Epidermal melanocyte (primary cell): Measurements from ENCODE around the gene ADPRH.

ENCODE experiments used
- DNase-seq: peaks from one replicate; pipeline ENCODE4 v3.0.0; 2011; ENCODE audit warnings: low spot score; ENCODE audit not compliant: insufficient read length

The ADPRH gene

DNA sequence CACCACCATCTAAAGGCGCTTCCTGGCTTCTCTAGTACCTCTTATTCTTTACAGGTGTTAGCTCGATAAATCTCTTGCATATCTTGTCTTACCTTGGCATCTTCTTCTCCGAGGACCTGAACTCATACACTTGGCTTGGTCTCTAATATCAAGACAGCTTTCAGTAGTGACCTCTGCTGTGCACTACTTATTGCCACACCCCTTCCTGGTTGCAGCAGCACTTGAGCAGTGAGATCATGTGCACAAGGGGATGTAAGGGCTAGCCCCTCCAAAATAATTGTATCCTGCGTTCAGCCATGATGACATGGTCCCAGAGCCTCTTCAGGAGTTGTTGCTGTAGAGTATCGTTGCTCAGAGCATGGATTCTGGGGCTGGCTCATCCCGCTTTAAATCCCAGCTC is 17.1 kb downstream of the ADPRH start:
- no peak for DNase-seq

DNA sequence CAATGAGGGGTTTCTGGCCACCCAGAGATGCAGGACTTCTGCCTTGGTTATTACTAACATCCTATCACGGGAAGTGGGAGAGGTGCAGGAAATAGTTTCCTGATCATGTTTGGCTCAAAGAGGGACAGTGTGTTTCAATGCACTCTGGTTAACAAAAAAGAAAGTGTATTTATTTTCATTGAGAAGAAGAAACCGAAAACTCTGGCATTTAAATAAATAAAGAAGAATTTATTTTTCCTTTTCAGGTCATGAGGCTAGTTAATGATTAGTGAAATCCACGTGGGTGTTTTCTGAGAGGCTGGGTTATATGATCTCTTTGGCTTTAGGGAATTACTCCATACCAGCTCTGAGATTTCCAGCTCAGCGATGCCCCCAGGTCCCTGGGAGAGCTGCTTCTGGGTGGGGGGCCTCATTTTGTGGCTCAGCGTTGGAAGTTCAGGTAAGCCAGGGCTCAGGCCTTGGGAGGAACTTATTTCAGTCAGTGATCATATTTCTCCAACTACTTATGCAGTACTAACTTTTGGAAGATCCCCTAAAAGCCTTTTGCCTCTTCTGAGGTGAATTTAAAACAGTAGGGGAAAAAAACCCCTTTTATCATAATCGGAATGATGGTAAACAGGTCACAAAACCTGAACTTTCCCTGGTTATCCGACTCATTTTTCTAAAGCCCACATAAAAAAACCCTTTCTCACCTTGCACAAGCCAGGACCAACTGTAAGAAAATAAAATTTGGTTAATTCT is 18.4 kb downstream of the ADPRH start, which contains the start of gene PLA1A:
Gene PLA1A (plus strand): TSS at position 338 of the 741 bp plus-strand sequence. CDS start 29 bp downstream, at position 367.
- no peak for DNase-seq

DNA sequence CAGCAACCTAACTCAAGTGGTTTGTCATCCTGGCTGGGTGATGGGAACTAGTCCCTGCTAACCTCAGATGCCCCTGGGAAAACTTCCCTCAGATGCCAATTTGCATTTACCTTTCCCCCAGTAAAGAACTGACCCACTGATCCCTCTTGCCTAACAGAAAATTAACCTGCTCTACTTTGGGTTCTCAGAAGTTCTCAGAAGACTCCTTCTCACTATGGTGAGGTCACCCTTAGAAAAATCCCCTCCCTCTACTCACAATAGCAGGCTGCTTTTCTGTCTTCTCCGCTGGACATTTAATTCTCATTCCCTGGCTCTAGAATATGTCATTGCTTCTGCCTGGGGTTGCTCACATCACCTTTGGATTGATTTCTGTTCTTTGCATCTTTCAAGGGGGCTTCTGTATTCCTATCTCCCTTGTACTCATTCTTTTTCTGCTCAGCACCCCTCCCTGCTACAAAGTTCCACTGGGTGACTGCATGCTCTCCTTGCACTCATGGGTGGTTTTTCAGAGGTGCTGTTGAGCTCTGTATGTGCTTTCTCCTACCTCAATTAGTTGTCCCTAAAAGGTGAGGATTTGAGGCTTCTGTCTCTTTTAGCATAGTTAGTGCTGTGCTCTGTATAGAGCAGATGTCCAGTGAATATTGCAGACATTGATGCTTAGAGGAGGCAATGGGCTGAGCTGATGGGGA is 19.3 kb downstream of the ADPRH start:
- DNase-seq, result no peak

- no peak for DNase-seq
Measured at GRCh38 chr3:119599558-119600174, 20.4 kb downstream of the ADPRH start.

GRCh38 chr3:119600732-119601131 is 21.4 kb downstream of the ADPRH start:
- no peak for DNase-seq

DNA sequence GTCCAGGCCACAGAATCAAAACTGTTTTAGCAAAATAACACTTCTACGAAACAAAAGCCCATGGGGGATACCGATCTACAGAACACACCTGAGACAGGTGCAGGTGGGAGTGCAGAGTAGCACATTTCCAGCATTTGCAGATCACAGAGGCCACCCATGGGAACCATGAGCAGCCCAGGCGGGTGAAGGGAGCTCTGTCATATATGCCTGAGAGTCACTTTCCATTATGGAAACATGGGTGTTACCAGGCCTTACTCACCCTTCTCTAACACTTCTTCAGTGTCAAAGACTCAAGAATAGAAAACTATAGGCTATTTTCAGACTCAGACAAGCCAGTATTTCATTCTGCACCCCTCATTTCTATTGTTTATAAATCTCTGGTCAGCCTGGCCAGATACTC is 21.9 kb downstream of the ADPRH start:
- DNase-seq, result no peak

GRCh38 chr3:119602676-119603075 is 23.4 kb downstream of the ADPRH start:
- no peak for DNase-seq

DNA sequence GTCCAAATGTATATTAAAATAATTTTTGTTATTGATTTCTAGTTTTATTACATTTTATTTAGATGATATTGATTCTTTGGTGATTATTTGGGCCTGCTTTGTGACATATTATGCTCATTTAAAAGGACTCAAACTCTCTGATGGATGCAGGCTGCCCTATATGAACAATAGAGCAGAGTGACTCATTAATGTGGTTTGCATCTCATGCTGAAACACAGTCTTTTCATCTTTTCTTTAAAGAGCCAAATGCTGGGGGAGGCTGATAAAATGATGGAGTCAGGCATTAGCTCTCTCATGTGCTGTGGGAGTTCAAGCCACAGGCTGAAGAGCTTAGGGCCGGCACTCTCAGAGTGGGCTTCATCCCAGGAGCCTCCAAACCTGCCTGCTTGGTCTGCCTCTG is 25.6 kb downstream of the ADPRH start:
- DNase-seq, result no peak

DNA sequence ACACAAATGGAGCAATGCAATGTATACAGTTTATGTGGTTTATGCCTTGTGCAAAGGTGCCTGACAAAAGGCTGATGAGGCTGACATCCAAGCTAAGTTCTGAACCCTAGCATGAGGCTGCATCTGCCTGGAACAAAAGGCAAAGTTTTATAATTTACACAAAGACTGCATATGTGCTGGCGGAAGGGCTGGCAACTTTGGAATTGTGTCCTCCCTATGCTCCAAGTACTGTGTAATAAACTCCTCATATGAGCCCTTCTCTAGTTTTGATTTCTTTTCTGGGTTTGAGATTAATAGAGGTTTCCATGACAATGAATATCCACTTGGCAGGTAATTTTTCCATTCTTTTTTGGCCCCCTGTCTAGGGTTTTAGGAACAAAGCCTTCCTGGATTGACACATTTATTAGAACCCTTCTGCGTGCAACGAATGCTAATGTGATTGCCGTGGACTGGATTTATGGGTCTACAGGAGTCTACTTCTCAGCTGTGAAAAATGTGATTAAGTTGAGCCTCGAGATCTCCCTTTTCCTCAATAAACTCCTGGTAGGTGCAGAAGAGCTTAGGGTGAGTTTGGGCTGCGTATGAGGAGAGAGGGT is 29.2 kb downstream of the ADPRH start:
- DNase-seq, result no peak

GRCh38 chr3:119609301-119609700 is 30.0 kb downstream of the ADPRH start:
- DNase-seq, result no peak

DNA sequence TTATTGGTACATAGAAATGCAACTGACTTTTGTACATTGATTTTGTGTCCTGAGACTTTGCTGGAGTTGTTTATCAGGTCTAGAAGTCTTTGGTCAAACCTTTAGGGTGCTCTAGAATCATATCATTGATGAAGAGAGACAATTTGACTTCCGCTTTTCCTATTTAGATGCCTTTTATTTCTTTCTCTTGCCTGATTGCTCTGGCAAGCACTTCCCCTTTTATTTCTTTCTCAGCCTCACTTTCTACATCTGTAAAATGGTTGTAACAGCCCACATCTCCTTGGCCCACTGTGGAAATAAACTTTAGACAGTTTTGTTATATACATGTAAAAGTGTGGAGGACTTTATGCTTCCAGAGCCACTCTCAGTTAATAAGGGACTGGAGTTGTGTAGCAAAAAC is 32.4 kb downstream of the ADPRH start:
- DNase-seq, result no peak

DNA sequence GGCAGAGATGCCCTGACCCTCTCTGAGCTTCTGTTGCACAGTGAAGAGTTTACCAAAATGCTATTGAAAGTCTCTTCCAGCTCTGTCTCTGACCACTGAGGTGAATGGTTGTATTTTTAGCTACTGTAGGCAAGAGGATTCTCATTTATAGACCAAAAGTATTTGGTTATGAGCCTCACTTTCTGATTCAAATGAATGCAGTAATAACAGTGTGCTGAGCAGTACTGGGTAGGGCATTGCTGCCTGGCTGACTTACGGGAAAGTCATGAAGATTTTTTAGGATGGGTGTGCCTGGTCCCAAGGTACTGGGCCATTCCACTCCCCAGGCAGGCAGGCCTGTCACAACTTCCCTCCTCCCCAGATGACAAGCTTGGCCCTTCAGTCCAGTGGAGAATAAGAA is 33.9 kb downstream of the ADPRH start:
- no peak for DNase-seq

DNA sequence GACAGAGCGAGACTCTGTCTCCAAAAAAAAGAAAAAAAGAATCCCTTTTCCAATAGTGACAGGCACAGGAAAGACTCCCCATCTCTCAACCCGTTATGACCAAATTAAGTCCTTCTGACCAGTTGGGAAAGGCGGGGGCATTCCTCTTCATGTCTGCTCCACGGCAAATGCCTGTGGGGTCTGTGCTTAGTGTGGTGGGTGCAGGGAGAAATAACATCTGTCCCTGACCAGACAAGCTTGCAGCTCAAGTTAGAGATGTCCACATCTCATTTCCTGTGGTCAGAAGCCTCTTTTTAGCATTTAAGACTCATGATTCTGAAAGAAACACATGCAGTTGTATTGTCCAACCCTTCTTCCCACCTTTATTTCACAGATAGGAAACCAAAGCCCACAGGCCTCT is 34.6 kb downstream of the ADPRH start:
- DNase-seq, result no peak

GRCh38 chr3:119616056-119616455 is 36.8 kb downstream of the ADPRH start:
- no peak for DNase-seq

DNA sequence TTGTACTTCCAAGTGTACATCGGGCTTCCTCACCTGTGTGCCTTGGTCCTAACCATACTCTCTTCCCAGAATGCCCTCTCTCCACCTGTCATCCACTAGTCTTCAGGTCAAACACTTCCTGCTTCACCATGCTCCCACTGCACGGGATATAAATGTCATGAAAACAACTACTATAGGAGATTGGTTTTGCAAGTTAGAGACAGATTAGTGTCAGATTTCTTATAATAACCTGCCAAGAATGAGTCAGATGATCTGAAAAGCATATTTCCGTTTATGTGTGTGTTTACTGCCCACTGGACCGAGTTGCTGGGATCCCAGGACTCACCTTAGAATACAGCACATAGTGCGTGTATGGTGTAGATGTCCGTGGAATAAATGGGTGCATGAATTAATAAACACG is 39.8 kb downstream of the ADPRH start:
- no peak for DNase-seq

DNA sequence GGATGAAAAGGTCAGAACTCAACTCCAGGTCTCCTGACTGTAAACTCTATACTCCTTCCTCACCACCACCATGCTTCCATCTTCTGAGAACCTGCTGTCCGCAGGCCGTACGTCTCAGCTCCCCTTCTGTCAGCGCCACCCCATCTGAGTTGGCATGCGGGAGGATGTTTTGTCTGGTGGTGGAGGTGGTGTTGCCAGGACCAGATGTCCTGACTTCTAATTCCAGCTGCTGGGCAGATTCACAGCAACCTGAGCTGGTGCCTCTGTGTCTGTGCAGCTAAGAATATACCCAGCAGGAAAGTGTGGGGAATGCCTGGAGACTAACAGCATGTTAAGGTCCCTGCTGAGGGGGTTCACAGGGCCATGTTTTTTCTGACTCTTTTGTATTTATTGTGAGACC is 41.6 kb downstream of the ADPRH start:
- no peak for DNase-seq

GRCh38 chr3:119624002-119624720 is 44.9 kb downstream of the ADPRH start:
- no peak for DNase-seq

GRCh38 chr3:119625451-119626153 is 46.3 kb downstream of the ADPRH start:
- no peak for DNase-seq

- DNase-seq, result no peak
Measured at GRCh38 chr3:119626196-119626595, 46.9 kb downstream of the ADPRH start.

DNA sequence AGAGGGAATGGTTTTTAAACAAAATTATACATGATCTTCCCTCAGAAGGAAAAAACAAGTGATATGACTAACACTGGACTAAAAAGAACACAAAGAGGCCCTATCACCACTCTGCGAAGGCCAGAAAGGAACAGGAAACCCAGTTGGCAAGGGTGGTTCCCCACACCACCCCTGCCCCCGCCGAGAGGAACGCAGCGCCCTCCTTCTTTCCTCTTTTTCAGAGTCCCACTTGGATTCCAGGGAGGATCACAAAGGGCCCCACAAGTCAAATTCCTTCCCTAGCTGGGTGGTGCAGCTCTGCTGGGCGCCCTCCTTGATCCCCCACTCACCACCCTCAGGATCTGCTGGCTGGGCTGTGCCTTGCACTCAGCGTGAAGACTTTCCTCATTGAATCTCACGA is 48.2 kb downstream of the ADPRH start:
- DNase-seq, result no peak

DNA sequence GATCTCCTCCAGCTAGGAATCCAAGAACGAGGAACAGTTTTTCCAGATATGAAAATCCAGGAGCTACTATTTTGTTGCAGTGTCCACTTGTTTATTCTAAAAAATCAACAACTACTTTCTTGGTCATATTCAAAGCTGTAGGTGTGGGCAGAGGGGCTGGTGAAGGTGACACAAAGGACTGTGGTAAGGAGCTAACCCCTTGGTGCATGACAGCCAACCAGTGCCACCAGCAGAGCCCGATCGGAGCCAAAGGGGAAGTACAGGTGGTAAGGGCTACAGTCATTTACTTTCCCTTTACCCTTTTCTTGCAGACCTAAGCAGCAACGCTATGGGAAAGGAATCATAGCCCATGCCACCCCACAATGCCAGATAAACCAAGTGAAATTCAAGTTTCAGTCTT is 49.1 kb downstream of the ADPRH start:
- DNase-seq, result no peak
